HG02610 (cell line): Measurements from ENCODE around the gene ZSCAN30.
"Not testable (repeated sequence)": the region's sequence is repeated elsewhere in the genome, so short reads cannot be mapped to it uniquely, and the experiment has no call there.

Experiments used
- ATAC-seq: cut with Tn5 transposase; IDR thresholded peaks from one replicate; pipeline ENCODE4 v1.9.1; 2021; ENCODE audit warnings: mild to moderate bottlenecking, moderate library complexity; ENCODE audit not compliant: unreplicated experiment

ZSCAN30 gene

DNA sequence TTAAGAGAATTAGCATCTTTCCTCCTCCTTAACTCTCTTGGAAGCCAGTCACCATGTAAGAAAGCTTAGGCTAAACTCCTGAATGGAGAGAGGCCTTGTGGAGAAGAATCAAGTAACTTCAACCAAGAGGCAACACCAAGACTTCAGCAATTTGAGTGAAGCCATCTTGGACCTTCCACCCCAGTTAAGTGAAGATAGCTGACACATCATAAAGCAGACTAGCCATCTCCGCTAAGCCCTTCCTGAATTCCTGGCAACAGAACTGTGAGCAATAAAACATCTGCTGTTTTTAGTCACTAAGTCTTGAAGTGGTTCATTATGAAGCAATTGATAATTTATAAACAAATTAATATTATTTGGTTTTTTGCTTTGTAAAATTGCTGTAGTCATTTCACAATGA, 50.7 kb downstream of the ZSCAN30 start:
- ATAC-seq: no peak

DNA sequence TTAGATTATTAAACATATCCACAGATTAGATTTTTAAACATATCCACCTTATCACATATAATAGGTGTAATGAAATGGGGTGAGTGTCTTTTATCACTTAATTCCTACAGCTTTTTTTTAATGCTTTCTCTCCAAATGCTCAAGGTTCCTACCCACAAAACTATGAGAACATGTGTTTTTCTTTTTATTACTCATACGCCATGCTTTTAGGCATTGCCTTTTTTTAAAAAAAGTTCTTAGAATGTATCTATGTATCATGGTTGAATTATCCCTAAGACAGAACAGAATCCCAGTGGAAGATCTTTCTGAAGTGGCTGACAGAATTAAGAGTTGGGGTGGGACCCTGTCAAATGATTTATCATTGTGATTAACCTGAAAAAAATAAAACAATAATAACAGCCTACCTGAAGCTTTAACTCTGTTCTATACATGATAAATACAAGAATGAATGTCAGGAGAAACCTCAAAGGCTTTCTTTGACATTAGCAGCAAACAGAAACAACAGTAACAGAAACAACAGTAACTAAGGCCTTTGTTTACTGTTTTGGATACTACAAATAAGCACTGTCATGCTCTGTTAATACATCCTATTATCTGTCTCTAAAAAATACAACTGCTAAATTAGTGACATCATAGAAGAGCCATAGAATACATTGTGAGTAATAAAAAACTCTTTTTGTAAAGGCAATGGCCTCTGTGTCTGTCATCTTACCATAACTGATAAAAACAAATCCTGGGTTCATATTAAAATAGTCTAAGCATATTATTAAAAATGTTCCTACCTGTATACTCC, 53.3 kb downstream of the ZSCAN30 start:
- no peak for ATAC-seq

DNA sequence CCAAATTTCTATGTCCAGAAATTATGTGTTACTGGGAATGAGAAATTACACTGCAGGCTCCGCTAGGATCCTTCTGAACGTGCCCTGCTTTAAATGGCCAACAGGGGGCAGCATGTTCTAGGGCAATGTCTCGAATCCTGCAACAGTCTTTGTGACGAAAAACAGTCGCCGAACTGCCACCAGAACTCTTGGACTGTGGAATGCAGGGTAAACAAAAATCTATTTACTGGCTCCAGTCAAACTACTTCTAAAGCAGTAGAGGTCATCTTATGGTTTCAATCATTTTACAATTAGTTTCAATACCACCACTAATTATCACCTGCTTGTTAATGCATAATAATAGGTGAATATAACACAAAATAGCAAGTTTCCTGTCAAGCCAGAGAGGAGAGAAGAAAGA, 59.0 kb downstream of the ZSCAN30 start:
- no peak for ATAC-seq

DNA sequence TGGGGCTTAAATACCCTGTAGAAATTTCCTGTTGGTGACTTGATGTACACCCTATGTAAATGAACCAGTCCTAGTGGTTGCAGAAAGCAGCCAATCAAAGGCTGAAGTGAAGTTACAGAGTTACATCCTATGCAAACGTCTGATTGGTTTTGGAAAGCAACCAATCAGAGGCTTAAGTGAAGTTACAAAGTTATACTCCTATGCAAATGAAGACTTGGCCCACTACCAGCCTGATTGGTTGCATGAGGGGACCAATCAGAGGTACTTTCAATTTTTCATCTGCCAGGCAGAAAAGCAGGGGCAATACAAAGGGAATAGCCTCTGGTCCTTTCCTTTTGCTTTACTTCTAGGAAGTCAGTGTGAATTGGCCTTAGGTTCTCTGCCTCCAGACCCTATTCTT, 62.8 kb downstream of the ZSCAN30 start:
- ATAC-seq: no peak

DNA sequence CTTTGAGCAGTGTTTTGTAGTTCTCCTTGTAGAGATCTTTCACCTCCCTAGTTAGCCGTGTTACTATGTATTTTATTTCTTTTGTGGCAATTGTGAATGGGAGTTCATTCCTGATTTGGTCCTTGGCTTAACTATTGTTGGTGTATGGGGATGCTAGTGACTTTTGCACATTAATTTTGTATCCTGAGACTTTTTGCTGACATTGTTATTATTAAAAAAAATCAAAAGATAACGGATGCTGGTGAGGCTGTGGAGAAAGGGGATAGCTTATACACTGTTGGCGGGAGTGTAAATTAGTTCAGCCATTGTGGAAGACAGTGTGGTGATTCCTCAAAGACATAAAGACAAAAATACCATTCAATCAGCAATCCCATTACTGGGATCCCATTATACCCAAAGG, 66.2 kb downstream of the ZSCAN30 start:
- ATAC-seq: no peak

DNA sequence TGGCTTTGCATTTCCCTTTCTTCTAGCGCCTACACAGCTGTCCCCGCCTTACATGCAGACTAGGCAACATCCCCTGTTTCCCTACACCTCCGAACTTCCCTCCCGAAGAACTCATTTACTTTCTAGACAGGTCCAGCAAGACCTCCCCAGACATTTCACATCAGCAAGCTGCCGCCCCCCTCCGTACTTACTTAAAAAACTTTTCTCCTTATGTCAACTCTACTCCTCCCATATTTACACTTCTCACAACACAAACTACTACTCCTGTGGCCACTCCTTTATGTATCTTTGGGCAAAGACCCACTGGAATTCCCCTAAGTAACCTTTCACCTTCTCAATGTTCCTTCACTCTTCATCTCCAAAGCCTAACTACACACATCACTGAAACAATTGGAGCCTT, 69.6 kb downstream of the ZSCAN30 start:
- ATAC-seq: no peak

DNA sequence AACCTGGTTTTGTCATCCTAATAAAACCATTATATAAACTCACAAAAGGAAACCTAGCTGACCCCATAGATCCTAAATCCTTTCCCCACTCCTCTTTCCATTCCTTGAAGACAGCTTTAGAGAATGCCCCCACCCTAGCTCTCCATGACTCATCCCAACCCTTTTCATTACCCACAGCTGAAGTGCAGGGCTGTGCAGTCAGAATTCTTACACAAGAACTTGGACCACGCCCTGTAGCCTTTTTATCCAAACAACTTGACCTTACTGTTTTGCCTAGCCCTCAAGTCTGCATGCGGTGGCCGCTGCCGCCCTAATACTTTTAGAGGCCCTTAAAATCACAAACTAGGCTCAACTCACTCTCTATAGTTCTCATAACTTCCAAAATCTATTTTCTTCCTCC, 70.7 kb downstream of the ZSCAN30 start:
- not testable (repeated sequence) for ATAC-seq

DNA sequence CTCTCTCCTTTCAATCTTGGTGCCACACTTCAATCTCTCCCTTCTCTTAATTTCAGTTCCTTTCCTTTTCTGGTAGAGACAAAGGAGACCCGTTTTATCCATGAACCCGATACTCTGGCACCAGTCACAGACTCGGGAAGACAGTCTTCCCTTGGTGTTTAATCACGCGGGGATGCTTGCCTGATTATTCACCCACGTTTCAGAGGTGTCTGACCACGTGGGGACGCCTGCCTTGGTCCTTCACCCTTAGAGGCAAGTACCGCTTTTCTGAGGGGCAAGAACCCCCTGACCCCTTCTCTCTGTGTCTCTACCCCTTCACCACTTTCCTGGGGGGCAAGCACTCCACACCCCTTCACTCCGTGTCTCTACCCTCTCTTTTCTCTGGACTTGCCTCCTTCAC, 73.4 kb downstream of the ZSCAN30 start:
- ATAC-seq: not testable (repeated sequence)

DNA sequence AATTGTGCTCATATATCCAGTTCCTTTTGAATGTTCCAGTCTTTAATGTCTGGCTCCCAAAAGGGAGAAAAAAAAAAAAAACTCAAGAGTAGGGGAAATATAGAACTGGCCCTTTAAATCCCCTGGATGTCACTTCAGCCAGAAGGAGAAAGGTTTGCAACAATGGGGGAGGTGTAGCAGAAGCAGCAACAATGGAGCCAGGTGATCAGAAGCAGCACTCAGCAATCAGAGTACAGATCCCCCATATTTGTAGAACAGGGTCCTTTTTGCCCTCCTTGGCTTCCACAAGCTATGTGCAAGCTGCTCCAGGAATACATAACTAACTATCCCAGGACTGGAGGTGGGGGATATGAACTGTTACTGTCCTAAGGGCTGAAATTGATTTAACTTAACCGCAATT, 75.0 kb downstream of the ZSCAN30 start:
- no peak for ATAC-seq

DNA sequence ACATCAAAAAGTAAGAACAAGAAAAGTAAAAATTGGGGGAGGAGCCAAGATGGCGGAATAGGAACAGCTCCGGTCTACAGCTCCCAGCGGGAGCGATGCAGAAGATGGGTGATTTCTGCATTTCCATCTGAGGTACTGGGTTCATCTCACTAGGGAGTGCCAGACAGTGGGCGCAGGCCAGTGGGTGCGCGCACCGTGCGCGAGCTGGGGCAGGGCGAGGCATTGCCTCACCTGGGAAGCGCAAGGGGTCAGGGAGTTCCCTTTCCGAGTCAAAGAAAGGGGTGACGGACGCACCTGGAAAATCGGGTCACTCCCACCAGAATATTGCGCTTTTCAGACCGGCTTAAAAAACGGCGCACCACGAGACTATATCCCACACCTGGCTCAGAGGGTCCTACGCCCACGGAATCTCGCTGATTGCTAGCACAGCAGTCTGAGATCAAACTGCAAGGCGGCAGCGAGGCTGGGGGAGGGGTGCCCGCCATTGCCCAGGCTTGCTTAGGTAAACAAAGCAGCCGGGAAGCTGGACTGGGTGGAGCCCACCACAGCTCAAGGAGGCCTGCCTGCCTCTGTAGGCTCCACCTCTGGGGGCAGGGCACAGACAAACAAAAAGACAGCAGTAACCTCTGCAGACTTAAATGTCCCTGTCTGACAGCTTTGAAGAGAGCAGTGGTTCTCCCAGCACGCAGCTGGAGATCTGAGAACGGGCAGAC, 84.1 kb downstream of the ZSCAN30 start:
- not testable (repeated sequence) for ATAC-seq

DNA sequence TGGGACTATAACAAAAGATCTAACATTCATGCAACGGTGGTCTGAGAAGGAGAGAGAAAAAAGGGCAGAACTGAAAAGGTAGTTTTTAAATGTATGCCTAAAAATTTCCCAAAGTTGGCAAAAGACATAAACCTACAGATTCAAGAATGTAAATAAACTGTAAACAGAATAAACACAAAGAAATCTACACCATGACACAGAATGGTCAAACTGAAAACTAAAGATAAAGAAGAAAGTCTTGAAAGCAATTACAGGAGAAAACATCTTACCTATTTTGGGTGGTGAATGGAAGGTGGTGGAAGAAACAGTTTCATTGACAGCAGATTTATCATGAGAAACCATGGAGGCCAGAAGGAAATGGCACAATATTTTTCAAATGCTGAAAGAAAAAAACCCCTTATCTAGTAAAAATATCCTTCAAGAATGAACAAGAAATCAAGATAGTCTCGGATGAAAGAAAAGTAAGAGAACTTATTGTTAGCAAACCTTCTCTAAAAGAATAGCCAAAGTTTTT, 84.8 kb downstream of the ZSCAN30 start:
- ATAC-seq: no peak

DNA sequence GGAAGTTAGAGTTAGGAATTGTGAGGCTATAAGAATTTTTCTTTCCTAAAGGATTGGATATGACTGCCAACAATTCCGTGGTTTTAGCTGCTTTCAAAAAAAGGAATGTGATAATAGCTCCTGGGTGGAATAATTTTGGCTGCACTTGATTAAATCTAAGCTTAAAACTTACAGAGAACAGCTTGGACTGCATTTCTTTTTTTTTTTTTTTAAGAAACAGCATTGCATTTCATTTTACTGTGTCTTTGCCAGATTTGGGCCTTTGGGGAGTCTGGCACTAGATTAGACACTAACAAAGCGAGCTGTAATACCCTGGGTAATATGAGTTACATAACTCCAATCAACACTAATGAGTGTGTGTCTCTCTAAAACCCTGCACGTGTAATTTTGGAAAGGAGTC, 87.0 kb downstream of the ZSCAN30 start:
- ATAC-seq: no peak

DNA sequence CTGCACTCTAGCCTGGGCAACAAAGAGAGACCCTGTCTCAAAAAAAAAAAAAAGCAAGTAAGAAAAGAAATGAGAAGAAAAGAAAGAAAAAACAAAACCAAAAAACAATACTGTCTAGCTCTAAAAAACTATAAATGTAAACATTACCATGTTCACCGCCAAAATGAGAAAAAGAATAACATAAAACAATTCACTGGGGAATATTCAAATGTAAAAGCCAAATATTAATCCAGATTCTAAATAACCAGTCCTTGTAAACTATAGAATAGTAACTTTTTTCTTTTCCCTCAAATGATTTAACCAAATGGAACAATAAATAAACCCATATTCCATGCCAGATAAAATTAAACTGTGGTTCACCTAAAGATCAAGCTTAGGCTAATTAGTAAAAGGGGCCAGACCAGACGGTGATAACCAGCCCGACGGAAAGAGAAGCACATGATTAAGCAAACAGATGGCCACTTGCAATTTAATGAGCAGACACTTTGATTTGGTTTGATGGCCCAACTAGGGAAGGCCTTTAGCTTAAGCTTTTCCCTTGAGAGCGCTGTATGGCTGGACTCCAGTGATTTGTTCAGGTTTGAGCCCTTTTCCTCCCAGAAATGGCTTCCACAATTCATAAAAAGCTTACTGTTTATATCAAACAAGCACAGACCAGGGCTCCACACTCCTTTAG, 88.6 kb downstream of the ZSCAN30 start:
- ATAC-seq: no peak
